Glomerular endothelial cell (primary cell): ENCODE measurements around the gene PSMD13. TPM values are rescaled to one million over a fixed set of nuclear protein-coding genes. Genes with fewer than 3 reads are reported as not detected.
"Not testable (repeated sequence)": the region's sequence is repeated elsewhere in the genome, so short reads cannot be mapped to it uniquely, and the experiment has no call there.

Source experiments
- DNase-seq: peaks from one replicate; pipeline ENCODE4 v3.0.0-alpha.2; 2011; ENCODE audit warnings: low read depth, low spot score; ENCODE audit errors: extremely low read depth
- total RNA-seq: library from RNA; depleted of rRNA; stranded (reverse); fragments of >200 nt; gene quantifications from 2 replicates; pipeline ENCODE4 v1.2.3, GENCODE V29; 2015

Gene PSMD13
- total RNA-seq, 1 donor from 2014 or later, result 176 TPM

- no peak for DNase-seq
These were observed 3.5 kb downstream of the PSMD13 start for GRCh38 chr11:240315-240714.

- DNase-seq, result no peak
These were observed 4.9 kb downstream of the PSMD13 start for GRCh38 chr11:241634-242033.

GRCh38 chr11:244376-244775 lies 7.6 kb downstream of the PSMD13 start:
- no peak for DNase-seq

GRCh38 chr11:249062-249461 lies 12.3 kb downstream of the PSMD13 start:
- DNase-seq, result no peak

- DNase-seq, result no peak
These were observed 13.5 kb downstream of the PSMD13 start for GRCh38 chr11:250274-250673.

GRCh38 chr11:250740-251299 lies 14.0 kb downstream of the PSMD13 start:
- no peak for DNase-seq

- DNase-seq, result no peak
These were observed 14.8 kb downstream of the PSMD13 start for GRCh38 chr11:251550-251949.

GRCh38 chr11:252666-253065 lies 15.9 kb downstream of the PSMD13 start:
- no peak for DNase-seq

- DNase-seq, result no peak
These were observed 16.5 kb downstream of the PSMD13 start for GRCh38 chr11:253160-253885.

- DNase-seq, result no peak
These were observed 17.1 kb downstream of the PSMD13 start for GRCh38 chr11:253886-254270.

GRCh38 chr11:255176-255575 lies 18.4 kb downstream of the PSMD13 start:
- no peak for DNase-seq

- no peak for DNase-seq
These were observed 19.0 kb downstream of the PSMD13 start for GRCh38 chr11:255816-256215.

GRCh38 chr11:256952-257737 lies 20.4 kb downstream of the PSMD13 start:
- DNase-seq, result no peak

- no peak for DNase-seq
These were observed 21.2 kb downstream of the PSMD13 start for GRCh38 chr11:257766-258493.

GRCh38 chr11:259413-259812 lies 22.6 kb downstream of the PSMD13 start:
- no peak for DNase-seq

- no peak for DNase-seq
These were observed 24.8 kb downstream of the PSMD13 start for GRCh38 chr11:261624-262023.

GRCh38 chr11:266676-267439 lies 30.1 kb downstream of the PSMD13 start:
- no peak for DNase-seq

GRCh38 chr11:267491-267994 lies 30.8 kb downstream of the PSMD13 start:
- DNase-seq, result no peak

- not testable (repeated sequence) for DNase-seq
These were observed 32.0 kb downstream of the PSMD13 start for GRCh38 chr11:268716-269145.
